ENCODE results near the gene DOCK9. TPM values are rescaled to one million over a fixed set of nuclear protein-coding genes. Genes with fewer than 3 reads are reported as not detected.

The DOCK9 gene
- total and polyA plus RNA-seq, 8 donors = 7.5 to 26.3 (median 16.3) TPM

DNA sequence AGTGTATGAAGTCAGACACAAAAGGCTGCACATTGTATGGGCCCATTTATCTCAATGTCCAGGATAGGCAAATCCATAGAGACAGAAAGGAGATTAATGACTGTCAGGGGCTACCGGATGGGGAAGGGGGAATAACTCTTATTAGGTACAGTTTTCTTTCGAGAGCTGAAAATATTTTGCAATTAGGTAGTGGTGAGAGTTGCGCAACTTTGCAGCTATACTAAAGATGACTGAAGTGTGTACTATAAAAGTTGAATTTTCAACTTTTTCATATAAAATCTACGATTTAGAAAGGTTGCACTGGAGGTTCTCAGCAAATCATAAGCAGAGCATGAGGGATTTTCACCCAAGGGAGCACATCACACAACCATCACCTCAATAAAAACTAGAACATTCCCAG, 209.3 kb downstream of the DOCK9 start:
- 80 to 82% methylated on average over 4 of the region's 4 CpGs for WGBS, 2 donors
- TF ChIP-seq, protein P1, sequence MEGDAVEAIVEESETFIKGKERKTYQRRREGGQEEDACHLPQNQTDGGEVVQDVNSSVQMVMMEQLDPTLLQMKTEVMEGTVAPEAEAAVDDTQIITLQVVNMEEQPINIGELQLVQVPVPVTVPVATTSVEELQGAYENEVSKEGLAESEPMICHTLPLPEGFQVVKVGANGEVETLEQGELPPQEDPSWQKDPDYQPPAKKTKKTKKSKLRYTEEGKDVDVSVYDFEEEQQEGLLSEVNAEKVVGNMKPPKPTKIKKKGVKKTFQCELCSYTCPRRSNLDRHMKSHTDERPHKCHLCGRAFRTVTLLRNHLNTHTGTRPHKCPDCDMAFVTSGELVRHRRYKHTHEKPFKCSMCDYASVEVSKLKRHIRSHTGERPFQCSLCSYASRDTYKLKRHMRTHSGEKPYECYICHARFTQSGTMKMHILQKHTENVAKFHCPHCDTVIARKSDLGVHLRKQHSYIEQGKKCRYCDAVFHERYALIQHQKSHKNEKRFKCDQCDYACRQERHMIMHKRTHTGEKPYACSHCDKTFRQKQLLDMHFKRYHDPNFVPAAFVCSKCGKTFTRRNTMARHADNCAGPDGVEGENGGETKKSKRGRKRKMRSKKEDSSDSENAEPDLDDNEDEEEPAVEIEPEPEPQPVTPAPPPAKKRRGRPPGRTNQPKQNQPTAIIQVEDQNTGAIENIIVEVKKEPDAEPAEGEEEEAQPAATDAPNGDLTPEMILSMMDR (IDR thresholded peaks at IDR 0.05) = no peak
- intact Hi-C loops (cut with DNase I) = no loop called here
- Histone ChIP-seq H3K9me3 (no peaks in the 10 kb centered on the region), H3K27me3 (no peaks in the 10 kb centered on the region), H3K36me3 (no peaks in the 10 kb centered on the region), H3K27ac (no peak overlapping the region), H3K4me1 (peaks cover 0 to 7% (median 5%) of the 10 kb centered on the region in 3 donors), H3K4me3 (no peak overlapping the region)
- FAIRE-seq = no peak
- DNase-seq = no peak
- no peak for ATAC-seq

DNA sequence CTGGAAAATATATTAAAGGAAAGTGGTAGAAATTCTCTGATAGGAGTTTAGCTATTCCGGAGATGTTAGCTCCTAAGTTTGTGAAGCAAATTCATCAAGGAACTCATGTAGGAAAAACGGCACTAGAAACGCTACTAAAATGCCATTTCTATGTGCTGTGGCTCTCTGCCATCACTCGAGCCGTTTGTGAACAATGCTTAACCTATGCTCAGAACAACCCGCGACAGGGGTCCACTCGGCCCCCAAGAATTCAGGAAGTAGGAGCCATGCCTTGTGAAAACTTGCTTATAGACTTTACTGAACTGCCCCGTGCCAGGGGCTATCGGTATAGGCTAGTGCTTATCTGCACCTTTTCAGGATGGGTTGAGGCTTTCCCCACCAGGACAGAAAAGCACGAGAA, 211.2 kb downstream of the DOCK9 start:
- Histone ChIP-seq H3K36me3 (no peaks in the 10 kb centered on the region), H3K4me1 (peaks cover 0 to 4% (median 3%) of the 10 kb centered on the region in 3 donors), H3K4me3 (no peak overlapping the region), H3K27me3 (no peaks in the 10 kb centered on the region), H3K27ac (no peak overlapping the region), H3K9me3 (no peaks in the 10 kb centered on the region)
- intact Hi-C loops (cut with DNase I) = no loop called here
- TF ChIP-seq, protein P1 (IDR thresholded peaks at IDR 0.05) = no peak
- FAIRE-seq (no peak), ATAC-seq (no peak), DNase-seq (no peak)
- 47 to 50% methylated on average over 11 of the region's 11 CpGs for WGBS, 2 donors

DNA sequence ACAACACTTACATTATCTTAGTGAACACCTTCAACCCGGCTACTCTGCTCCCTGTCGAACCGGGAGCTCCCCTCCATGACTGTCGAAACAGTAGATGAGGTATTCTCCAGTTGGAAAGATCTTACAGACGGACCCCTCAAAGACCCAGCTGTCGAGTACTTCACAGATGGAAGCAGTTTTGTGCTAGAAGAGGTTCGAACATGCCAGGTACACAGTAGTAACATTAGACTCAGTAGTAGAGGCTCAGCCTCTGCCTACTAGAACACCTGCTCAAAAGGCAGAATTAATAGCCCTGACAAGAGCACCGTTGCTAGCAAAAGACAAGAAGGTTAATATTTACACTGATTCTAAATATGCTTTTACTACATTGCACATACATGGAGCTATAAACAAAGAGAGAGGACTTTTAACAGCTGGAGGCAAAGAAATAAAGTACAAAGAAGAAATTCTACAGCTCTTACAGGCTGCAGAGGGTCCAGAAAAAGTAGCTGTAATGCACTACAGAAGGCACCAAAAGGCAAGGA, 211.8 kb downstream of the DOCK9 start:
- Histone ChIP-seq H3K4me1 (peaks cover 0 to 2% (median 0%) of the 10 kb centered on the region in 3 donors), H3K27me3 (no peaks in the 10 kb centered on the region), H3K4me3 (no peak overlapping the region), H3K36me3 (no peaks in the 10 kb centered on the region), H3K27ac (no peak overlapping the region), H3K9me3 (no peaks in the 10 kb centered on the region)
- peak in 1 of 4 donors; percentile 63 for ATAC-seq
- no peak for FAIRE-seq
- TF ChIP-seq, protein P1 (IDR thresholded peaks at IDR 0.05) = no peak
- no peak for DNase-seq
- intact Hi-C loops (cut with DNase I) = no loop called here
- WGBS, 2 donors = 69 to 71% methylated on average over 8 of the region's 8 CpGs

DNA sequence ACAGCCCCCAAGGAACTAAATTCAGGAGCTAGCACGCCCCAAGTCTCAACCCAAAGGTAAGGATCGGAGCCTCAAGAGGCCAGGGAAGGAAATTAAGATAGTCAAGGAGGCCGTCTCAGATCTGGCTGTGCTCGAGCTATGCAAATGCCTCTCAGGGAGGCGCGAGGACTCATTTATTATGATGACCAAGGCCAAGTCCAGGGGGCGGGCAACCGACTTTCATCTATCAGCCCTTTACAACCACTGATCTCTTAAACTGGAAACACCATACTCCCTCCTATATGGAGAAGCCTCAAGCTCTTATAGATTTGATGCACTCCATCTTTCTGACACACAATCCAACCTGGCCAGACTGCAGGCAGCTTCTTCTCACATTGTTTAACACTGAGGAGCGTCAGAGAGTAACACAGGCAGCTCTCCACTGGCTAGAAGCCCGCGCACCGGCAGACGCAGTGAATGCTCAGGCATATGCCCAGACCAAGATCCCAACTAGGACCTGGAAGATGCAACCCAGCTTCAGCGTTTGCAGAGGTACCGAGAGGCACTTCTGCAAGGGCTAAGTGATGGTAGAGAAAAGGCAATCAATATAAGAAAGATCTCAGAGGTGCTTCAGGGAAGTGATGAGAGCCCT, 215.8 kb downstream of the DOCK9 start:
- DNase-seq (no peak), FAIRE-seq (no peak), ATAC-seq (peak in 1 of 4 donors; percentile 8)
- intact Hi-C loops (cut with DNase I) = no loop called here
- TF ChIP-seq, protein P1 (IDR thresholded peaks at IDR 0.05) = no peak
- Histone ChIP-seq H3K4me3 (no peak overlapping the region), H3K27me3 (no peaks in the 10 kb centered on the region), H3K9me3 (no peaks in the 10 kb centered on the region), H3K27ac (peak overlapping the region in 2 of 4 donors; percentile 17 to 18), H3K4me1 (peaks cover 0 to 2% (median 0%) of the 10 kb centered on the region in 3 donors), H3K36me3 (no peaks in the 10 kb centered on the region)
- 70 to 79% methylated on average over 15 of the region's 15 CpGs for WGBS, 2 donors

All from pancreas (tissue), 10 donors.